ENCODE measurements around the gene SKIC2.
"Not testable (repeated sequence)": the region's sequence is repeated elsewhere in the genome, so short reads cannot be mapped to it uniquely, and the experiment has no call there.

The SKIC2 gene

GRCh38 chr6:31958741-31959739 lies at the start of gene SKIC2, which contains the start of gene NELFE:
Gene SKIC2 (plus strand): TSS chr6:31959175. CDS start chr6:31959193, 18 bp downstream.
Gene NELFE (minus strand): TSS chr6:31958971. CDS start chr6:31958446, 525 bp downstream.
- peak; percentile 99 for DNase-seq

DNA sequence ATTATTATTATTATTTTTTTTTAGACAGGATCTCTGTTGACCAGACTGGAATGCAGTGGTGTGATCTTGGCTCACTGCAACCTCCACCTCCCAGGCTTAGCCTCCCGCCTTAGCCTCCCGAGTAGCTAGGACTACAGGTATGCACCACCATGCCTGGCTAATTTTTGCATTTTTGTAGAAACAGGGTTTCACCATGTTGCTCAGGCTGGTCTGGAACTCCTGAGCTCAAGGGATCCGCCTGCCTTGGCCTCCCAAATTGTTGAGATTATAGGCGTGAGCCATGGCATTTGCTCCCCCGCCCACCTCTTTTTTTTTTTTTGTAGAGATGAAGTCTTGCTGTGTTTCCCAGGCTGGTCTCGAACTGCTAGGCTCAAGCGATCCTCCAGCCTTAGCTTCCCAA lies 49.7 kb upstream of the SKIC2 start:
- DNase-seq = not testable (repeated sequence)

- DNase-seq = no peak
Measured at GRCh38 chr6:31911826-31912585, 47.0 kb upstream of the SKIC2 start.

GRCh38 chr6:31915351-31915750 lies 43.6 kb upstream of the SKIC2 start:
- no peak for DNase-seq

DNA sequence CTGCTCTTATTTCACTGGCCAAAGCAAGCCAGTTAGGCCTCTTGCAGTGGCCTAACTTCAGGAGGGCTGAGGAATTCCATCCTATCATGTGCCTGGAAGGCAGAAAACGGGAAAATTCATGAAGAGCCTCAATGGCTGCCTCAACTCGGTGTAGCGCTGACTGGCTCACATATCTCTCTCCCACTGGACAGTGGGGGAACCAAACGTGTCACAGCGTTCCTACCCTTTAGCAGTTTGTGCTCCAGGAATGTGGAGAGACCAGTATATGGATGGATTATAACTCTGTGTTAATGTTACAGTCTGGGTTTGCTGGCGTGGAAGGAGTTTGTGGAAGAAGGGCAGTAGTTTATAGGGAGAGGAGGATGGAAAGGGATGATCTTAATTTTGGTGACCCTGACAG lies 43.2 kb upstream of the SKIC2 start:
- DNase-seq = no peak

- DNase-seq = no peak
Measured at GRCh38 chr6:31918069-31918720, 40.8 kb upstream of the SKIC2 start.

DNA sequence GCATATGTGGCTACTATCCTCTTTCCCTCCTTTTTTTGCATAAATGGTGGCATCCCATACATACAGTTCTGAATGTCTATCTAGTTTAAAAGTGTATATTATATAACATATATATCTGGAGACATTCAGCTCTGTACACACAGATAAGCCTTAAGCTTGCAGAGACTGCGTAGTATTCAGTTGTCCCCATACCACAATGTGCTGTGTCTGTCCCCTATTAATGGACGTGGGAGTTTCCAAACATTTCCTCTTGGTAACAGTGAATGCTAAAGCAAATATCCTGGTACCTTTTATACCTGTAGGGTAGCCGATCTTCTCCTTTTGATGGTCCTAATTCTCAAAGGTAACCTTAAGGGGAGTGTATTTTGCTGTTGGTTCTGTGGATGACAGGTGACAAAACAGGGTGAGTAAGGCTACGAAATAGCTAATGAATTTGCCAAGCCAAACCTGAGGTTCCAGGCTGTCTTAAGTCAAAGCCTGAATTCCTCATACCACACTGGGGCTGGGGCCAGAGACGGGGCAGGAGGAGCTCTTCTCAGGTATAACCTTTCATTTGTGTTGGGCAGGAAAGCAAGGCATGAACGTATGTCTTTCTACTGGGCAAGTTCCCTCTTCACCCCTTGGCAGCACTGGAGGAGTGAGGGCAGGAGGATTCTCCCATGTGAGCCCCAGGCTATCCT lies 39.2 kb upstream of the SKIC2 start:
- no peak for DNase-seq

- DNase-seq = no peak
Measured at GRCh38 chr6:31920811-31921210, 38.2 kb upstream of the SKIC2 start.

GRCh38 chr6:31922942-31923341 lies 36.0 kb upstream of the SKIC2 start:
- DNase-seq = no peak

GRCh38 chr6:31927242-31927862 lies 31.6 kb upstream of the SKIC2 start, which contains the start of gene C2:
Gene C2 (plus strand): TSS chr6:31927717. CDS start chr6:31927753, 36 bp downstream.
- DNase-seq = no peak

- DNase-seq = no peak
Measured at GRCh38 chr6:31927863-31928671, 30.9 kb upstream of the SKIC2 start.

DNA sequence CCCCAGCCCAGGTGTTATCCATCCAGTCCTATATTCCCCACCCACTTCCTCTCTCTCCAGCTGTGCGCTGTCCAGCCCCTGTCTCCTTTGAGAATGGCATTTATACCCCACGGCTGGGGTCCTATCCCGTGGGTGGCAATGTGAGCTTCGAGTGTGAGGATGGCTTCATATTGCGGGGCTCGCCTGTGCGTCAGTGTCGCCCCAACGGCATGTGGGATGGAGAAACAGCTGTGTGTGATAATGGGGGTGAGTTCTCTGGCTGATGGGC lies 30.4 kb upstream of the SKIC2 start:
- DNase-seq = no peak

DNA sequence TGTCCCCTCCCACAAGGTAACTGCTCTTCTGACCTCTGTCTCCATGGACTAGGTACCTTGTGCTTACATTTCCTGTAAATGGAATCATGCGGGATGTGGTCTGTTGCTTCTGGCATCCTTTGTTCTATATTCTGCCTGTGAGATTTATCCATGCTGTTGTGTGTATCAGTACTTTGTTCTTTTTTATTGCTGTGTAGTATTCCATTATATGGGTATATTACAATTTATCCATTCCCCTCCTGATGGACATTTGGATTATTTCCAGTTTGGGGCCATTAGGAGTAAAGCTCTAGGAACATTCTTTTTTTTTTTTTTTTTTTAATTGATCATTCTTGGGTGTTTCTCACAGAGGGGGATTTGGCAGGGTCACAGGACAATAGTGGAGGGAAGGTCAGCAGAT lies 28.0 kb upstream of the SKIC2 start:
- no peak for DNase-seq

GRCh38 chr6:31932137-31932536 lies 26.8 kb upstream of the SKIC2 start:
- not testable (repeated sequence) for DNase-seq

DNA sequence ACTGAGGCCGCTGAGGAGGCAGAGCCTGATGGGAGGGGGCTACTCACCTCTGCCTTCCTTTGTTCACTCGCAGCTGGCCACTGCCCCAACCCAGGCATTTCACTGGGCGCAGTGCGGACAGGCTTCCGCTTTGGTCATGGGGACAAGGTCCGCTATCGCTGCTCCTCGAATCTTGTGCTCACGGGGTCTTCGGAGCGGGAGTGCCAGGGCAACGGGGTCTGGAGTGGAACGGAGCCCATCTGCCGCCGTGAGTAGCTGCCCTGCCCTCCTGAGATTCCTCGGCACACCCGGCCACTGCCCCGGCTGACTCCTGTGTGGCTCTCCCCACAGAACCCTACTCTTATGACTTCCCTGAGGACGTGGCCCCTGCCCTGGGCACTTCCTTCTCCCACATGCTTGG lies 25.4 kb upstream of the SKIC2 start:
- no peak for DNase-seq

- no peak for DNase-seq
Measured at GRCh38 chr6:31935021-31935420, 24.0 kb upstream of the SKIC2 start.

DNA sequence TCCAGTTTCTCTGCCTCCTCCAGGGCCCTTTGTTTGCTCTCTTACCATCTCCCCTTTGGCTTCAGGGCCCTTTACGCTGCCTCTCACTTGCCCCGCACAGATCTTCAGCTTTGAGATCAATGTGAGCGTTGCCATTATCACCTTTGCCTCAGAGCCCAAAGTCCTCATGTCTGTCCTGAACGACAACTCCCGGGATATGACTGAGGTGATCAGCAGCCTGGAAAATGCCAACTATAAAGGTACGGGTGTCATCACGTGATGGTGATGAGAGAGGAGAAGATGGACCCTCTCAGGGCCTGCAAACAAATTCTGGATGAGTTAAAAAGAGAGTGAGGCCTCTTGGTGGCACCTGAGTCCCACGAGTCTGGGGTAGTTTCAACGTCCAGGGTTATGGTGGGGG lies 23.2 kb upstream of the SKIC2 start:
- DNase-seq = no peak

DNA sequence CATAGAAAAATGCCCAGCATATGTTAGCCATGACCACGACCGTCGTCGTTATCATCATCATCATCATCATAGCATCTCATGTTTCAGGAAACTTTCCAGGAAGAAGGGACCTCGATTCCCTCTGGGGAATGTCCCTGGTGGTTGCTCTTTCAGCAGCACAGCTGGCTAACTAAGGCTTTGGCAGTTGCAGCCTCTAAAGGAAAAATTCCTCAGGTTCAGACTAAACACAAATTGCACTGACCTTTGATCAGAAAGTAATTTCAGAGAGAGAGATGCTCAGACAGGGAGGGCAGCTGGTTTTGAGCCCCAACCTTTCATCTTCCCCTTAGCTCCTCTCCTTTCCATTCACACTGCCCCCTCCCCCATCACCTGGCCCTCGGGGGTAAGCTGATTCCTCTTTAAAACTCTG lies 18.7 kb upstream of the SKIC2 start:
- DNase-seq = no peak

GRCh38 chr6:31943742-31944141 lies 15.2 kb upstream of the SKIC2 start:
- no peak for DNase-seq

DNA sequence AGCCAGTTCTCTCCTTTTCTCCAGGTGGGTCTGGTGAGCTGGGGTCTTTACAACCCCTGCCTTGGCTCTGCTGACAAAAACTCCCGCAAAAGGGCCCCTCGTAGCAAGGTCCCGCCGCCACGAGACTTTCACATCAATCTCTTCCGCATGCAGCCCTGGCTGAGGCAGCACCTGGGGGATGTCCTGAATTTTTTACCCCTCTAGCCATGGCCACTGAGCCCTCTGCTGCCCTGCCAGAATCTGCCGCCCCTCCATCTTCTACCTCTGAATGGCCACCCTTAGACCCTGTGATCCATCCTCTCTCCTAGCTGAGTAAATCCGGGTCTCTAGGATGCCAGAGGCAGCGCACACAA lies 13.8 kb upstream of the SKIC2 start:
- DNase-seq = no peak

All from CD4-positive, alpha-beta T cell treated with Interleukin-15 for 1 hour (primary cell).